Measurements from ENCODE around the gene KIF6.
"Not testable (repeated sequence)": the region's sequence is repeated elsewhere in the genome, so short reads cannot be mapped to it uniquely, and the experiment has no call there.

KIF6 gene

GRCh38 chr6:39707962-39708683 lies 17.1 kb downstream of the KIF6 start:
- DNase-seq = no peak

- DNase-seq = no peak
These were observed 18.3 kb downstream of the KIF6 start for GRCh38 chr6:39706819-39707335.

- DNase-seq = no peak
These were observed 22.9 kb downstream of the KIF6 start for GRCh38 chr6:39702265-39702664.

DNA sequence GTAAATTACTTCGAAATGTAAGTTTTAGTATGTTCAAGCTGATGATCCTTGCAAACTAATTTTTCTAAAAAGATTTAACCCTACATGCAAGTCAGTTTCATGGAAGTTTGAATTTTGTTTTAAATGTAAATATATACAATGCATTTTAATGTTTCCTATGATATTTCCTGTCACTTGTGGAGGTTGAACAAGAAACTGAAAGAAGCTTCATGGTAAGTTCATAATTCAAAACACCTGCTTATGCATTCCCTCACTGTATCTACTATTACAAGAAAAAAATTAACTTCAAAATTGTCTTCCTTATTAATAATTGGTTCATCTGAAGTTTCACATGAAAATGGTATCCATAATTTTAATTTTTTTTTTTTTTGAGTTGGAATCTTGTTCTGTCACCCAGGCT lies 24.8 kb downstream of the KIF6 start:
- DNase-seq = no peak

DNA sequence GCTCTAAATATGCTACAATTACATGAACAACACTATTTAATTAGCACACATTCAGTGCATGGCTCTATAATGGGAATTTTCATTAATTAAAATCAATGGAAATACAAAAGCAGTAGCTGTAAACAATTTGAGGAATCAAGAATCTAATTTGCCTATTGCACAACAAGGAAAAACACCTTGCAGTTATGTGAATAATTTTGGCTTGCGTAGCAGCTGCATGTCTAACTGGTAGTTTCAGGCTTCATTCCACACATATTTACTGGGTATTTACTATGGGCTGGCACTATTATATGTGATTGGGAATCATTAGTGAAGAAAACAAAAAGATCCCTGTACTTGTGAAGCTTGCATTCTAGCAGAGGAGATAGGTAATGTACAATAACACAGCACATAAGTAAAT lies 26.4 kb downstream of the KIF6 start:
- DNase-seq = no peak

DNA sequence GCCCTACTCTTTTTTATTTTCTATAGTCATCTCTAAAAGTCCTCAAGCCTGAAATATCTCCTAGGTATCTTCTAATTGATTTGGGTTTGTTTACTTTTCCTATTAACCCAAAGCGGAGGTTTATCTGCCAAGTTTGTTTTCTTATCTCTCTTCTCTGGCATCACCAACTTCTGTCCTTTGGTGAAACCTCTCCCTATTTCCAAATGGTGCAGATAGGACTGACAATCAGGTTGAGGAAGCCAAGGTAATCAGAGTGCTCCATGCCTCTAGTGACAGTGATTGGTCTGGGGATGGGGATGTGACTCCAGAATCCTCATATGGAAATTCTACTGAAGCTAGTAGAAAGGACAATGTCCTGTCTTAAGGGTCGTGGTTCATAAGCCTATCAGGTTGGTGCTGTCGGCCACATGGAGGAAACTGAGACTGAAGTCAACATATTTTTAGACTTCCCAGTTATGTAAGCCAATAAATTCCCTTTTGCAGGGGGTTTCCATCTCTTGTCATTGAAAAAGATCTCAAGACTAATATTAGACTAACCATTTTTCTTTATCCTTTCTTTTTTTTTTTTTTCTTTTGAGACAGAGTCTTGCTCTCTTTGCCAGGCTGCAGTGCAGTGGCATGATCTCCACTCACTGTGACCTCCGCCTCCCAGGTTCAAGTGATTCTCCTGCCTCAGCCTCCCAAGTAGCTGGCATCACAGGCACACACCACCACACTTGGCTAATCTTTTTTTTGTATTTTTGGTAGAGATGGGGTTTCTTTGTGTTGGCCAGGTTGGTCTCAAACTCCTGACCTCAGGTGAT lies 28.0 kb downstream of the KIF6 start:
- DNase-seq = no peak

DNA sequence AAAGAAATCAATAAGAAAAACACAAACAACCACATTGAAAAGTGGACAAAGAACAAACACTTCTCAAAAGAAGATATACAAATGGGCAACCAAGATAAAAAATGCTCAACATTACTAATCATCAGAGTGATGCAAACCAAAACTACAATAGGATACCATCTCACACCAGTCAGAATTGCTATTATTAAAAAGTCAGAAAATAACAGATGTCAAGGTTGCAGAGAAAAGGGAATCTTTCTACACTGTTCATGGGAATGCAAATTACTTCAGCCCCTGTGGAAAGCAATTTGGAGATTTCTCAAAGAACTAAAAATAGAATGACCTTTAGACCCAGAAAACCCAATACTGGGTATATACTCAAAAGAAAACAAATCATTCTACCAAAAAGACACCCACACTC lies 29.8 kb downstream of the KIF6 start:
- DNase-seq = no peak

DNA sequence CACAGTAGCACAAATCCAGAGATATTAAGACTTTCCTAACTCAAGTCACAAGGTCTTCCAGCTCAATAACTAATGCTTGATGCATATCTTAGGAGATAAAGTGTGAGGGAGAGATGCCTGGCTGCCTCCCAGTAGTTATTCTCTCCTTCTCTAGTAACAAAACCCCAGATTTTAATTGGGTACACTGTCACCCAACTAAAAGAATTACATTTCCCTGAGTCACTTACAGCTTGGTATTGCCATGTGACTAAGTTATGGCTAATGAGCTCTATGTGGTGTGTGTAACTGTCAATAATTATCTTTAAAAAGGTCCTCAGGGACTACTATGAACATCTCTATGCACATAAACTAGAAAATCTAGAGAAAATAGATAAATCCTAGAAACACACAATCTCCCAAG lies 32.0 kb downstream of the KIF6 start:
- no peak for DNase-seq

GRCh38 chr6:39688494-39688893 lies 36.7 kb downstream of the KIF6 start:
- no peak for DNase-seq

- no peak for DNase-seq
These were observed 38.2 kb downstream of the KIF6 start for GRCh38 chr6:39686976-39687375.

DNA sequence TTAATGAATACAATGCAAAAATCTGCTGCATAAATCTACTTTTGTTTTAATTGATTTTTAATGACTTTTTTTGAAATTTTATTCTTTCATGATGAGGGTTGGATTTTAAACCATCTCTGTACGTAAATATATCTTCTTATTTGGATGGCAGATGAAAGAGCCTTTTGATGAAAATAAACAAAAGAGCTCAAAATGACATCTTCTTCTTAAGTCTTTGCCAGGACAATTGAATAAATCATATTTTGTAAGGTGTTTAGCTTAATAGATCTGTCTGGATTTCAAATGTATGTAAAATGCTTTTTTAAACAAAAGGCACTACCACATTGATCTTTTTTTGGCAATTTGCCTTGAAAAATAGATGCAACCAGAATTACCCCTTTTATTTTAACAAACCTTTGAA lies 39.3 kb downstream of the KIF6 start:
- no peak for DNase-seq

DNA sequence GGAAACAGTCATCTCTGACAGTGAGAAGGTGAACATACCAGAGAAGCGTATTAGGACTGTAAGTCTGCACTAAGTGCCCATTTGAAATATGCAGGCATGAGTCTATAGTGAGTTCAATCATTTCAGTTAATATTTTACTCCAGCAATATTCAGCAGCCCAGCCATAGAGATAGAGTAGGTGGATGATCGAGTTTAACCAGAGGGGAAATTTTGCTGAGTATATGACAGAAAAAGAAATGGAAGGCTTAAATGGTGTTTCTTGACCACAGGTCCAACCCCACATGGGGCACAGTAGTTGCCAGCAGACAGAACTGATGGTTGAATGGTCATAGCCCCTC lies 39.8 kb downstream of the KIF6 start:
- DNase-seq = no peak

DNA sequence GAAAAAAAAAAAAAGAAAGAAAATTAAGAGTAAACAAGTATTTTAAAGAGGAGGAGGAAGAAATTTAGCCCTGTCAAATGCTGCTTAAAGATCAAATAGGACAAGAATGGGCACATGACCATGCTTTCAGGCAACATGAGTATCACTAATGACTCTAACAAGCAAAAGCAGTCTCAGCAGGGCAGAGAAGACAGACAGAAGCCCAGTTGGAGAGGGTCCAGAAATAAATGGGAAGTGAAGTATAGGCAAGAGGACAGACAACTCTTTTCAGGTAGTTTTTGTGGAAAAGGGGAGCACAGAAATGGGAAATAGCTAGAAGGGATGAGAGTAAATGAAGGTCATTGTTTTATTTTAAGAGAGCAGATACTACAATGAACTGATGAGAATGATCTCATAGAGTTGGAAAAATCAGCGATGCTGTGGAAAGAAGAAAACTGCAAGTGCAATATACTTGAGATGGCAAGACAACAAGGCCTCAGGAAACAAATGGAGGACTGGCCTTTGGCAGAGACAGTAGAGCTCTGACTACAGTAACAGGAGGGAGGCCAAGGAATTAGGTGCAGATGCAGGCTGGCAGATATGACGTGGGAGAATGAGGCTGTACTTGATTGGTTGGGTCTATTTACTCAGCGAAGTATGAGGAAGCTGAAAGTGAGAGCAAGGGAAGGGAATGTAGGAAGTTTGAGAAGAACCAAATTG lies 40.3 kb downstream of the KIF6 start:
- no peak for DNase-seq

DNA sequence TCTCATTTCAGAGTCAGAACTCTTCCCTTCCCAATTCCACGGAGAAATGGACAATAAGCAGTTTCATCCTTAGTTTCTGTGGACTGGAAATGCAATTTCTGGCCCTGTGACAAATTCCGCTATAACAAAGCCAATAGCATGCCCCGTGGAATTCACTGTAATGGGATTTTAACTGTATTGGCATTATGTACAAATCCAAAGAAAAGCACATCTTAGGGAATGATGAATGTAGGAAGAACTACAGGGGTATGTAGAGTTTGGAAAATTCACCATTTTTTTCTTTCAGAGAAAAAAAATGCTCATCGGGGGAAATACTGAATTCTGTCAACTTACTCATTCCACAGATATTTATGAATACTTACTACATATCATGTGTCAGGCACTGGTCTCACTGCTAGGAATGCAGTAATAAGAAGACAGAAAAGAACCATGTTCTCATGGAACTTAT lies 43.5 kb downstream of the KIF6 start:
- DNase-seq = no peak

- DNase-seq = no peak
These were observed 46.3 kb downstream of the KIF6 start for GRCh38 chr6:39678914-39679313.

- not testable (repeated sequence) for DNase-seq
These were observed 47.9 kb downstream of the KIF6 start for GRCh38 chr6:39677318-39677717.

- DNase-seq = no peak
These were observed 54.7 kb downstream of the KIF6 start for GRCh38 chr6:39670519-39670918.

- no peak for DNase-seq
These were observed 55.2 kb downstream of the KIF6 start for GRCh38 chr6:39669973-39670342.

DNA sequence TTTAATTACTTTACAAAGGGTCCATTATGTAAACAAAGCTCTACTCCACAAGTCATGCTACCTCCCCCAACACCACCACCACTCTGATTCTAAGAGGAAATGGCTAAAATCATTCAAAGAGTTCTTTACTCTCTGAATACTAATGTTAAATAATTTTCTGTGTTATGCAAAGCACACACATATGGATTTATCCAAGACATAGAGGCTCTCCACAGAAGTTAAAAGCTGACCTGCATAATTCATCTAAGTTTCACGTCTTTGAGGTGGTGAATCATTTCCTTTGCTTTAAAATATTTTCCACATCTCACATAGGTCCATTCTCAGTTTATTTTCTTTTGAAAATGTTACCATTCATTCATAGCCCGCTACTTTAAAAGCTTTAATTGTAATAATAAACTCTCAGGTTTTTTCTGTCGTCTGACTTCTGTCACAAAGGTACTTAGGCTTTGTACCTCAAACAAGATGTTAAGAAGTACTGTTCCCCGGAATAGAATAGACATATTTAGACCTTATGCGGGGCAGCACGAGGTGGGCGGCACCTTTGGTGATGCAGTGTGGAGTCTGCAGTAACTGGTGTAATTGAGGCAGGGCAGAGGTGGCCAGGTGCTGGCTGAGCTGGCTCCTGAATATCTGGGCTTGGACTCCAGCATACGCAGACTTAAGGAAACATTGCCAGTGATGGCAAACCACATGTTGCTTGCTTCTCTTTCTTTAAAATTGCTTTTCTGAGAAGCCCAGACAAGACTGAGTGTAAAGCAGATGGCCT lies 55.8 kb downstream of the KIF6 start:
- DNase-seq = no peak

DNA sequence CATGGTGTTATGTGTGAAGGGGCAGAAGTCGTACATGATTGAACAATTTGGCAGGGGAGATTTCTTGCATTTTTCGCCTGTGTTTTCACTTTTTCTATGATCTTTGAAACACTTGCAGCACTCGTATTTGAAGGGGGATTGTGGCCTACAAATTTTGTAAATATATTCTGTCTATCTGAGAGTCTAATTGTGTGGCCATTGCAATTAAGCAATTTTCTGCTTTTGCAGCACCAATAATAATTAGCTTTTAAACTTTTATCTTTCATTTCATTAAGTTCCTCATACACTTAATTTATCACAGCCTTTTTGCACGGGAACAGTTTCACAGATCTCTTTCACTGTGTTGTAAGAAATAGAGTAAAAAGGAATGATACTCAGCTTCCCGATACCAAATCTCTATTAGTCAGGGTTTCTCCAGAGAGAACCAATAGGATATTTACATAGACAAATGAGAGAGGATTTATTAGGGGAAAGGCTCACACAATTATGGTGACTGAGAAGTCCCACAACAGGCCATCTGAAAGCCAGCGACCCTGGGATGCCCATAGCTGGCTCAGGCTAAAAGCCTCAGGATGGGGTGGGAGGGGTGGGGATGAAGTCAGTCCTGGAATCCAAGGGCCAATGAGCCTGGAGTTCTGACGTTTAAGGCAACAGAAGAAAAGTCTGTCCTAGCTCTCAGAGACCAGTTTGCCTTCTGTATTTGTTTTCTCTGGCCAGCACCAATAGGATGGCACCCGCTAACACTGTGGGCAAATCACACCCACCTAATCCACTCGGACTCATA lies 58.3 kb downstream of the KIF6 start:
- DNase-seq = no peak

- no peak for DNase-seq
These were observed 59.3 kb downstream of the KIF6 start for GRCh38 chr6:39665861-39666260.

- no peak for DNase-seq
These were observed 61.0 kb downstream of the KIF6 start for GRCh38 chr6:39664173-39664572.

All from NCI-H510A treated with DMSO at 0.1 percent for 48 hours (cell line).